ENCODE measurements around the gene PLPPR1.

DNA sequence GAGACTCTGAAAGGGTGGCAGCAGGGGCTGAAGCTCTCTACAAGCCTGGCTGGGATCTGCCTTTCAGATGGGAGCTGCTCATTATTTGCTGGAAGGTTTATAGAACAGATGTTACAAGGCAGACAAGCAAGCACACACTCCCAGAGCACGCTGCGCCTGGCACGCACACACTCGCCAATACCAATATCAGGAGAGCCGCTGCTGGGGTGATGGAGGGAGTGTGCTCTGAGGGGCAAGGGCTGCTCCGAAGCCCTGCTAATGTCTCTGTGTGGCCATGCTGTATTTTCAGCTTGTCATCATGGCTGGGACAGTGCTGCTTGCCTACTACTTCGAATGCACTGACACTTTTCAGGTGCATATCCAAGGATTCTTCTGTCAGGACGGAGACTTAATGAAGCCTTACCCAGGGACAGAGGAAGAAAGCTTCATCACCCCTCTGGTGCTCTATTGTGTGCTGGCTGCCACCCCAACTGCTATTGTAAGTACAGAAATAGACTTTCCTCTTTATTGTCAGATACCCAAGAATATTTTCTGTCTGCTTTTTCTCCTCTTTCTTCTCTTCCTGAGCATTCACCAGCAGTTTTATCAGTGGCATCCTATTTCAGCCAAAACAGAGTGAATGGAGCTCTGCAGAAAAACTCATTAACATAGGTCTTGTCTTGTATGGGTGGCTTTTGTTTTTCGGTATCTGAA lies 241.2 kb downstream of the PLPPR1 start:
- TF ChIP-seq, protein P1, sequence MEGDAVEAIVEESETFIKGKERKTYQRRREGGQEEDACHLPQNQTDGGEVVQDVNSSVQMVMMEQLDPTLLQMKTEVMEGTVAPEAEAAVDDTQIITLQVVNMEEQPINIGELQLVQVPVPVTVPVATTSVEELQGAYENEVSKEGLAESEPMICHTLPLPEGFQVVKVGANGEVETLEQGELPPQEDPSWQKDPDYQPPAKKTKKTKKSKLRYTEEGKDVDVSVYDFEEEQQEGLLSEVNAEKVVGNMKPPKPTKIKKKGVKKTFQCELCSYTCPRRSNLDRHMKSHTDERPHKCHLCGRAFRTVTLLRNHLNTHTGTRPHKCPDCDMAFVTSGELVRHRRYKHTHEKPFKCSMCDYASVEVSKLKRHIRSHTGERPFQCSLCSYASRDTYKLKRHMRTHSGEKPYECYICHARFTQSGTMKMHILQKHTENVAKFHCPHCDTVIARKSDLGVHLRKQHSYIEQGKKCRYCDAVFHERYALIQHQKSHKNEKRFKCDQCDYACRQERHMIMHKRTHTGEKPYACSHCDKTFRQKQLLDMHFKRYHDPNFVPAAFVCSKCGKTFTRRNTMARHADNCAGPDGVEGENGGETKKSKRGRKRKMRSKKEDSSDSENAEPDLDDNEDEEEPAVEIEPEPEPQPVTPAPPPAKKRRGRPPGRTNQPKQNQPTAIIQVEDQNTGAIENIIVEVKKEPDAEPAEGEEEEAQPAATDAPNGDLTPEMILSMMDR (conservative IDR thresholded peaks at IDR 0.05; ENCODE audit: low read length): no peak
- TF ChIP-seq EZH2phosphoT487 (IDR thresholded peaks at IDR 0.05; ENCODE audit: borderline replicate concordance): no peak

Data from Loucy (cell line).